Neutrophil (primary cell): ENCODE data around the gene IGSF21.
A peak's percentile ranks its signal among the peaks of the same experiment; 100 is the strongest.

ENCODE experiments used
- H3K27ac ChIP-seq: fragments of 200-600 bp; sonication (generic); 2 replicates; pipeline ENCODE4 v1.5.1; 2016; ENCODE audit warnings: mild to moderate bottlenecking, moderate library complexity
- H3K27me3 ChIP-seq: fragments of 200-600 bp; sonication (generic); 2 replicates; pipeline ENCODE4 v1.6.0; 2016; ENCODE audit warnings: mild to moderate bottlenecking
- H3K36me3 ChIP-seq: fragments of 200-600 bp; sonication (generic); 2 replicates; pipeline ENCODE4 v1.5.1; 2017
- H3K4me1 ChIP-seq, 2 experiments: fragments of 200-600 bp in 1 of 2; sonication (generic) in 1 of 2; 1 replicate in 1 of 2; 2 replicates in 1 of 2; pipeline versions ENCODE4 v1.5.1 to v1.6.1; 2013 to 2016; ENCODE audit warnings: low read depth in 1 of 2, low read length in 1 of 2, mild to moderate bottlenecking in 1 of 2, moderate library complexity in 1 of 2; ENCODE audit not compliant: control insufficient read depth in 1 of 2, insufficient read depth in 1 of 2
- H3K4me3 ChIP-seq, 2 experiments: fragments of 200-600 bp in 1 of 2; sonication (generic) in 1 of 2; 1 replicate in 1 of 2; 2 replicates in 1 of 2; pipeline ENCODE4 v1.5.1; 2013 to 2016; ENCODE audit warnings: low read depth in 1 of 2, low read length in 1 of 2, mild to moderate bottlenecking in 1 of 2, moderate library complexity in 1 of 2
- H3K9me3 ChIP-seq: fragments of 200-600 bp; sonication (generic); 2 replicates; pipeline ENCODE4 v1.5.1; 2016
- CTCF ChIP-seq: fragments of 200-600 bp; sonication (generic); IDR thresholded peaks from 2 replicates; pipeline ENCODE4 v1.5.1; 2016; ENCODE audit warnings: antibody characterized with exemption

The IGSF21 gene

GRCh38 chr1:18097206-18097605, 10.4 kb upstream of the IGSF21 start:
- Histone ChIP-seq H3K36me3 (no peaks in the 10 kb centered on the region), H3K27ac (no peak overlapping the region), H3K4me1 (no peaks in the 10 kb centered on the region), H3K4me3 (no peak overlapping the region), H3K27me3 (peaks cover 5% of the 10 kb centered on the region), H3K9me3 (no peaks in the 10 kb centered on the region)
- TF ChIP-seq CTCF = no peak

- no peak for TF ChIP-seq CTCF
- H3K27ac ChIP-seq = no peak overlapping the region
- H3K4me3 ChIP-seq = no peak overlapping the region
- H3K27me3 ChIP-seq = peaks cover 4% of the 10 kb centered on the region
- H3K4me1 ChIP-seq = no peaks in the 10 kb centered on the region
- H3K9me3 ChIP-seq = no peaks in the 10 kb centered on the region
- no peaks in the 10 kb centered on the region for H3K36me3 ChIP-seq
These were observed 8.6 kb upstream of the IGSF21 start for GRCh38 chr1:18099026-18099425.

- Histone ChIP-seq H3K27me3 (peaks cover 9% of the 10 kb centered on the region), H3K4me3 (no peak overlapping the region), H3K9me3 (no peaks in the 10 kb centered on the region), H3K4me1 (no peaks in the 10 kb centered on the region), H3K36me3 (no peaks in the 10 kb centered on the region), H3K27ac (no peak overlapping the region)
- TF ChIP-seq CTCF = no peak
These were observed 7.5 kb upstream of the IGSF21 start for GRCh38 chr1:18100060-18100459.

- Histone ChIP-seq H3K4me3 (no peak overlapping the region), H3K36me3 (no peaks in the 10 kb centered on the region), H3K27me3 (peaks cover 14% of the 10 kb centered on the region), H3K9me3 (no peaks in the 10 kb centered on the region), H3K27ac (no peak overlapping the region), H3K4me1 (no peaks in the 10 kb centered on the region)
- TF ChIP-seq CTCF = peak; percentile 29
These were observed 7.0 kb upstream of the IGSF21 start for GRCh38 chr1:18100491-18101063.

GRCh38 chr1:18101508-18101907, 6.1 kb upstream of the IGSF21 start:
- H3K9me3 ChIP-seq = no peaks in the 10 kb centered on the region
- no peak overlapping the region for H3K27ac ChIP-seq
- no peaks in the 10 kb centered on the region for H3K4me1 ChIP-seq
- peaks cover 24% of the 10 kb centered on the region for H3K27me3 ChIP-seq
- H3K4me3 ChIP-seq = no peak overlapping the region
- no peak for TF ChIP-seq CTCF
- no peaks in the 10 kb centered on the region for H3K36me3 ChIP-seq
